ENCODE measurements around the gene DNAJC30. TPM values are rescaled to one million over a fixed set of nuclear protein-coding genes. Genes with fewer than 3 reads are reported as not detected.

The DNAJC30 gene
- total RNA-seq, result 2.0 and 6.1 TPM in 2 replicates

DNA sequence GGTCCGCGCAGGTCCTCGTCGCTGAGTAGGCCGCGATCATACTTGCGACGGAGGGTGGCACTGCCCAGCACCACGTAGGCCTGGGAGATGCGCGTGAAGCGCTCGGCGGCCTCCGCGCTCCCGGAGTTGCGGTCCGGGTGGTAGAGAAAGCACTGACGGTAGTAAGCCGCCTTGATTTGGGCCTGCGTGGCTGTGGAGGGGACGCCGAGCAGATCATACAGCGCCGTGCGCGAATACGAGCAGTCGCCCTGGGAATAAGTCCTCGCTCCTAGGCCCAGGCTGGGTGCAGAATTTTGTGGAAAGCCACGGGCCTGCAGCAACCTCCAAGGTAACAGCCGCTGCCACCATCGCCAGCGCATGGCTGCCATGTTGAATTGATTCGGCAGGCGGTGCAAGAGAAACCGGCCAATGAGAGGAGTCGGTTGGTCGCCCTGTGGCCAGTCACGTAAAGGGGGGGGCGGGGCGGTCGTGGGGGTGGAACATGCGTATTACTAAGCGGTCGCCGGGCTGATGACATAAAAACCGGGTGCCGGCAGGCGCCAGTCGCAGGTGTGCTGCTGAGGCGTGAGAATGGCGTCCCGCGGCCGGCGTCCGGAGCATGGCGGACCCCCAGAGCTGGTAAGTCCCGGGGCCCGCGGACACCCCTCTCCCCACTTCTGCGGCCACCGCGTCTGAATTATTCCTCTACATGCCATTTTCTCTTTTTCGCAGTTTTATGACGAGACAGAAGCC is at the start of gene DNAJC30, which contains the start of gene BUD23:
Gene DNAJC30 (minus strand): TSS at position 398 of the 732 bp plus-strand sequence. CDS start 30 bp downstream, at position 368.
Gene BUD23 (plus strand): TSS at position 542 of the 732 bp plus-strand sequence. CDS start 29 bp downstream, at position 571.

GRCh38 chr7:73718905-73719805 is 35.9 kb upstream of the DNAJC30 start, which contains the start of gene STX1A:
Gene STX1A (minus strand): TSS chr7:73719669. CDS start chr7:73719631, 38 bp downstream.

DNA sequence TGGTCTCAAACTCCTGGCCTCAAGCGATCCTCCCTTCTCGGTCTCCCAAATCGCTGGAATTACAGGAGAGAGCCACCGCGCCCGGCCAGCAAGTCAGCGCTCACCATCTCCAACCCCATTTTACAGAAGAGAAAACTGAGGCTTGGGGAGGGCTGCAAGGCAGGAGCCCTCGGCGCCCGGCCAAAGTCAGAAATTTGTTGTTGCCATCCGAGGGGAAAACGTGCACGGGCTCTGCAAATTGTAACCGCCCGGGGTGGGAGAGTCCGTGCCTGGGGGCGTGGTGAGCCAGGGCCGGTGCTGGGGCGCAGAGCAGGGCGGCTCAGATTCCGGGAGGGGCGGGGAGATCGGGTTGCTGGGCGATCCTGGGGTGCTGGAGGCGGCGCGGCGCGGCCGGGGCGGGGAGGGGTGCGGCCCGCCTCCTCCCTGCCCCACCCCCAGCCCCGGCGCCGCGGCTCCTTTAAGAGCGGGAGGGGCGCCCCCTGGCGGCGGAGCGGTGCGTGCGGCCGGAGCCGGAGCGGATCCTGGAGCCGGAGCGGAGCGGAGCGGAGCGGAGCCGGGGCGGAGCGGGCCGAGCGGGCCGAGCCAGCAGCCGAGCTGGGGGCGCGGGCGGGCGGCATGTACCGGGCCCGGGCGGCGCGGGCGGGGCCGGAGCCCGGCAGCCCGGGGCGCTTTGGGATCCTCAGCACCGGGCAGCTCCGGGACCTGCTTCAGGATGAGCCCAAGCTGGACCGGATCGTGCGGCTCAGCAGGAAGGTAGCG is 15.7 kb downstream of the DNAJC30 start, which contains the start of gene VPS37D:
Gene VPS37D (plus strand): TSS at position 488 of the 759 bp plus-strand sequence. CDS start 128 bp downstream, at position 616.

Other genes starting within 250 kb of the DNAJC30 start
- gene FZD9, start 249.7 kb downstream of the DNAJC30 start, total RNA-seq, result 0.84 and 0.99 TPM in 2 replicates
- gene BAZ1B, start 161.2 kb downstream of the DNAJC30 start, total RNA-seq, result 32.7 and 34.7 TPM in 2 replicates
- 38.9 and 43.7 TPM in 2 replicates for gene BCL7B, start 125.8 kb downstream of the DNAJC30 start, total RNA-seq
- 27.3 and 41.6 TPM in 2 replicates for gene TBL2, start 104.9 kb downstream of the DNAJC30 start, total RNA-seq
- 0.07 and 0.09 TPM in 2 replicates for gene MLXIPL, start 58.9 kb downstream of the DNAJC30 start, total RNA-seq
- gene VPS37D, start 15.6 kb downstream of the DNAJC30 start, total RNA-seq, result 2.1 and 2.3 TPM in 2 replicates
- gene BUD23, start 144 bp upstream of the DNAJC30 start, total RNA-seq, result 64.0 and 88.8 TPM in 2 replicates
- gene STX1A, start 36.2 kb upstream of the DNAJC30 start, total RNA-seq, result 6.9 and 13.1 TPM in 2 replicates
- gene ABHD11, start 55.3 kb upstream of the DNAJC30 start, total RNA-seq, result 17.0 and 25.3 TPM in 2 replicates
- 0.28 TPM in 1 of 2 replicates, not detected in the other for gene CLDN3, start 86.8 kb upstream of the DNAJC30 start, total RNA-seq
- 126 and 137 TPM in 2 replicates for gene CLDN4, start 147.5 kb upstream of the DNAJC30 start, total RNA-seq
- gene METTL27, start 159.1 kb upstream of the DNAJC30 start, total RNA-seq, result 0.84 and 1.1 TPM in 2 replicates
- not detected in 2 replicates for gene TMEM270, start 177.7 kb upstream of the DNAJC30 start, total RNA-seq